Measurements from ENCODE around the gene EPHB1.

EPHB1 gene

DNA sequence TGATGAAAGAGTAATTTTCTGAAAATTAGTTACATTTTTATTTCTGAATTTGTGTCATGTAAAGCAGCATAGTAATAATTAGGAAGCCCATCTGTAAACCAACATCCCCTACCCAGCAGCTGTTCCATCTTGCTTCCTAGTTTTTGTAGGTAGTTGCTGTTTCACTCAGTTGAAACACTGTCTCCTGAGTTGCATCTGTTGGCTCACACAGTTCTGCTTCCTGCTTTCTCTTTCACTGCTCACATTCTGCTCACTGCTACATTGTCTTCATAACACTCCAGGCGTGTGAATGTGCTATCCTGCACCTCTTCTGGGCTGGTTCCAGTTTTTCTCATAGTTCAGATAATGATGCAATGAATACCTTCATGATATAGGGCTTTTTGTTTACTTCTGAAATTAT lies 123.4 kb downstream of the EPHB1 start:
- DNase-seq = no peak

DNA sequence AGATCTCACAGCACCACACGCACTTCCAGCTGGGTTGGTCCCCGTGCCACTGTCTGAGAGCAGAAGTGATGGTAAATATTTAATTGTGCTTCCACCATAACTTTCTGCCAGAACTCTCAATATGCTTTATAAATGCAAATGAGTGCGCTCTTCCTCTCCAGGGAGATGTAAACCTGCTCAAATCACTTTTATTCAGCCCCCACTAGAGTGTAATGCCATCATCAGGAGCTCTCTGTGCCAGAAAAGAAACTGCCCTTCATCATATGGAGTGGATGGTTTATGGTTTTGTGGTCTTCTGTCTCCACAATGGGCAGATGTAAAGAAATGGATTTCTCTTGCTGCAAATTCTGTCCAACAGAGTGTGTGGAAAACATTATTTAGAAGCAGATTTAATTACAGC lies 127.0 kb downstream of the EPHB1 start:
- DNase-seq = no peak

- no peak for DNase-seq
Observed at GRCh38 chr3:134922866-134923265, 127.8 kb downstream of the EPHB1 start.

GRCh38 chr3:134923286-134923685 lies 128.2 kb downstream of the EPHB1 start:
- DNase-seq = no peak

DNA sequence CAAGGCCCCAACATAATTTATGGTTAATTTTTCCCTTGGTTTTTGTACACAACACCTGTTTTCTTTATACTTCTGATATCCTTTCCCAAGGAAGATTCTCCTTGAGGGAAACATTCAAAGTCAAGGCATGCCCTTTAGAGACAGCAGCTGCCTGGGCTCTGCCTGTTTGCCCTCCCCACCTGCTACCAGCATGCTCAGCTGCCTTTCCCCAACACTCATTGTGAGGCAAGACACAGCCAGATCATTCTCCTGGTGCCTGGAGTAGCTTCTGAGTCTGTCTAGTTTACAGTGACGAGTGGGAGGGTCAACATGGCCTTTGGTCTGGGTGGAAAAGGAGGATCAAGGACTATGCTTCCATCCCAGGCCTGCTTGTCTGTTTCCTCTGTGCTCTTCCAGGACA lies 132.5 kb downstream of the EPHB1 start:
- DNase-seq = no peak

- DNase-seq = no peak
Observed at GRCh38 chr3:134928392-134928791, 133.3 kb downstream of the EPHB1 start.

GRCh38 chr3:134928819-134929218 lies 133.8 kb downstream of the EPHB1 start:
- no peak for DNase-seq

- no peak for DNase-seq
Observed at GRCh38 chr3:134929976-134930375, 134.9 kb downstream of the EPHB1 start.

DNA sequence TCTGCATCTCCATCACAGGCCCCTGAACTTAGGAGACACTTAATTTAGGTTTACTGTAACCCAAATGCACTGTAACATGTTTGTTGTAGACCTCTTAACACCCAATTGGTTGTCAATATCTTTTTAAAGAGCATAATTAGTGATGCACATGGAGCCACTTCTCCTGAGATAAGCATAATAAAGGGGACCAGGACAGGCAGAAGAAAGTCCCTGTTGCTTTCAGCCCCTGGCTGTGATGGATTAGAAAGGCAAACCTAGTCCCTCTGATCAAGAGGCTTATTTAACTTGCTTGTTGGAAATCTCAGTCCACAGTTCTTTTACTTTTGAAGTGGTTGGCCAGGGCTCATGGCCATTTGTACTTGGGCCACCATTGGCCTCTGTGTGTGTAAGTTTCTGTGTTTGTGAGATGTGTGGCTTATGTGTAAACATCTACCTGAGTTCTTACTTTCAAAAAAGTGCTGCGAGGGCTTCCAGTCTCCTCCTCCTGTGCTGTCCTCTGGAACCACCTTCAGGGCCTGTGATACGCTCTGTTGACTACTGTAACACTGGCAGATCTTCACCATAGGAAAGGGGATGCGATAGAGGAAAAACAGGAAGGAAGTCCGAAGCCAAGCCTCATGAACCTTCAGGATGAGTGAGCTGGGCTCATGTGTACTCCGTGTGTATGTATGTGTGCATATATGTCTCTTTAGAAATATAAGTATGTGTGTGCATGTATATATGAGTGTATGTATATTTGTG lies 136.2 kb downstream of the EPHB1 start:
- DNase-seq = no peak

- no peak for DNase-seq
Observed at GRCh38 chr3:134932035-134932434, 137.0 kb downstream of the EPHB1 start.

DNA sequence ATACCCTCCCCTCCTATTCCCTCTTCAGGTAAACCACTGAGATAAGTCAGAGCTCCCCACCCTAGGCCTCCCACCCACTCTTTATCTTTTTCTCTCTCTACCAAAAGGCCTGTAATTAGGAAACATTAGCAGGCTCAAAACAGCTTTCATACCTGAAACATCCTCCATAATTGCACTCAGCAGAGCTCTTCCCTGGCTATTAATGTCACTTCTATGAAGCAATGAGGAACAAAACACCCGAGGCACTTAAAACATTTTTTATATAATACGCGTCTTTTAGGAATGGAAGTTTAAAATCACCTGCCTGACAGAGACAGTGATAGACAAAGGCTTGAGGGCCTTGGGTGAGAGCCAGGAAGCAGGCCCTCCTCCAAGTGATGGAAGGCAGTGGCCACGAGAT lies 138.9 kb downstream of the EPHB1 start:
- no peak for DNase-seq

GRCh38 chr3:134934933-134935332 lies 139.9 kb downstream of the EPHB1 start:
- no peak for DNase-seq

GRCh38 chr3:134937256-134938028 lies 142.4 kb downstream of the EPHB1 start:
- DNase-seq = no peak

- no peak for DNase-seq
Observed at GRCh38 chr3:134938029-134938525, 143.0 kb downstream of the EPHB1 start.

DNA sequence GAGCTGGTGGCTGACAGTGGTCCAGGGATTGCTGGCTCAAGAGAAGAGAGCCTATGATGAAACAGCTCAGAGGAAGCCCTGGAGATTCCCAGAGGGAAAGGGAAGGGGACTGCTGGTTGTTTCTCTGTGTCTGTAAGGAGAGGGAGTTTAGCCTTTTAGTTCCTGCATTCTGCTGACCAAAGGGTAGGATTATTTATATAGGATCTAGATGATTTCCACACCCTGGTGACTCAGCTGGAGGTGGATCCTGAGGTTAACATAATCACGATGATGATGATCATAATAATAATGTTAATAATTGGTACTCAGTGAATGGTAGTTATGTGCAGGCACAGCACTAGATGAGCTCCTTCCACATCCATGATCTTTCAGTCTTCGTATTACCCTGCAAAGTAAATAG lies 144.9 kb downstream of the EPHB1 start:
- no peak for DNase-seq

GRCh38 chr3:134941820-134942219 lies 146.8 kb downstream of the EPHB1 start:
- DNase-seq = no peak

DNA sequence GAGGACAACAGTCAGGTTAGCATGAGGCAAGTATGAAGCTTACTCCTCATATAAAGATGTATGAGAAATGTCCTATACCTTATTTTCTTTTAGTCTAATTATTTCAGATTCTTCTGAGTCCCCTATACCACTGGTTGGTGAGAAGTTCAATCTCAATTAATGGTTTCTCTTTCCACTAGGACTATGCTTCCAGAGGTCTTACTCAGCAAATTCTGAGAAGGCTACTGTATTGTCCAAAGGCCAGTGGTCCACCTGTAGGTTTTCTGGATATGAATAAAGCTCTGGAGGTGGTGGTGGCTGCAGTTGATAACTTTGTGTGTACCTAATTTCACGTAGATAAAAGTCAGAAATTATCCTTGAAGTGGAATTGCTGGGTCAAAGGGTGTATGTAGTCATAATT lies 149.4 kb downstream of the EPHB1 start:
- DNase-seq = no peak

DNA sequence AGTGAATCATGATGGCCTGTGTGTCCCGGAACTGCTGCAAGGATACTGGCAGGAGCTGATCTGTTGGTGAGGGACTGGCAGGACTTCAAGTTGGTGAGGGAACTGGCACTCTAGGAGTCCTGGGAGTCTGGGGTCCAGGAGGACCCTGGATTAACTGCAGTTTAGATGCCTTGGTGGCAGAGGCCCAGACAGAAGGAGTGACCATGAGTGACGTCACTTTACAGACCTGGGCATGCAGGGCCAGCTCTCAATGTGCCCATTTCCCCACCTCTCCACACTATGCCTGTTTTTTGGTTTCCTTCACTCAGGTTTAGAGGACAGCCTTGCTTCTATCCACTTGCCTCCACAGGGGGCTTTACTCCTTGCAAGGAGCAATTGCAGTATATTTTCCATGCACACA lies 154.1 kb downstream of the EPHB1 start:
- no peak for DNase-seq

DNA sequence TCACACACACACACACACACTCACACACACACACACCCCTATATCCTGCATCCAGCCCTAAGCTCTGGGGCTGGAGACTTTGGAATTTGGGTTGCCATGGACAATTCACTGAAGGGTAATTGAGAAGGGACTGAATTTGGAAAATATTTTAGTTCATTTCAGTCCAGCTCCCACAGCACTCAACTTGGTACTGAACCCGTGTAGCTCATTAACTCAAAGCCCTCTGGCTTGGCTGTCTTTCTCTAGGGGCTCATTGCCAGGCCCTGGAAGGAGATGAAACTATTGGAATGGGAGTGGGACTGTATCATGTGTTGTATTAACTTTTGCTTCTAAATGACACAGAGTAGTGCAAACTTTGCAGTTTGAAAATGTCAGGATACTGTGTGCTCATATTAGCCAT lies 157.3 kb downstream of the EPHB1 start:
- no peak for DNase-seq

DNA sequence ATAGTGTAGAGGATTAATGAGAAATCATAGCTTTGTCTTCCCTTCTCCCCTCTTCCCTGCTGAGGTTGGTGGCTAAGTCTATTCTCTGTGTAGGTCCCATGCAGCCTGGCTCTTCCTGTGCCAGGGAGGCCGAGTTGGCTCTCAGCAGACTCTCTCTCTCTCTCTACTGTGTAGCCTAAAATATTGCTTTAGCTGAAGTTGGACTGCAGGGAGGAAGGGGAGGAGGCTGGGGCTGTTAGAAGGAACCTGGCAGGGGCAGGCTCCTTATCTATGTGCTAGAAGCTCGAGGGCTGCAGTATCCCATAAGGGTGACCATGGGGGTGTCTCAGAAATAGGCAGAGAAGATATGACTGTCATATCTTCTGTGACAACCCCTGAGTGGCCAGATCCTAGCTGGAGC lies 160.8 kb downstream of the EPHB1 start:
- no peak for DNase-seq

- no peak for DNase-seq
Observed at GRCh38 chr3:134956395-134956794, 161.3 kb downstream of the EPHB1 start.

DNA sequence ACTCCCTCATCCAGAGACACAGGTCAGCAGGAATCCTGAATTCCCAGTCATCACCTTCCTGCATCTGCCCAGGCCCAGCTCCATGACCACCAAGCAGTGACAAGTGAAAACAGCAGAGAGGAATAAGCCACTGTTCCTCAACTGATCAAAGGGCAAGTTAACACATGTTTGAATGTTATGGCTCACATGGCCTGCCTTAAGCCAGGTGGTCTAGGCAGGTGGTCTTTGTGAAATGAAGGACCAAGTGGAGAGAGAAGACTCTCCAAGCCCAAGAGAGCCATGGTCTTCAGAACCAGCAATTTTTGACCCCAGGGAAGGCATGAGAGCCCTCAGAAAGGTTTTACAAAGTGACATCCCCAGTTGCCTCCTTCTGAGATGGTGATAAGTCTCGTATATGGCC lies 161.8 kb downstream of the EPHB1 start:
- no peak for DNase-seq

- no peak for DNase-seq
Observed at GRCh38 chr3:134959516-134959915, 164.5 kb downstream of the EPHB1 start.

GRCh38 chr3:134964226-134964625 lies 169.2 kb downstream of the EPHB1 start:
- DNase-seq = no peak
